HG03342 (cell line): ENCODE measurements around the gene NEMF.
"Not testable (repeated sequence)": the region's sequence is repeated elsewhere in the genome, so short reads cannot be mapped to it uniquely, and the experiment has no call there.

Experiments
- ATAC-seq: cut with Tn5 transposase; IDR thresholded peaks from one replicate; pipeline ENCODE4 v1.9.1; 2021; ENCODE audit warnings: mild to moderate bottlenecking, moderate library complexity; ENCODE audit not compliant: unreplicated experiment

The NEMF gene

GRCh38 chr14:49849213-49849847, 3.3 kb downstream of the NEMF start:
- no peak for ATAC-seq

- no peak for ATAC-seq
These were observed 23.9 kb downstream of the NEMF start for GRCh38 chr14:49828640-49829039.

- no peak for ATAC-seq
These were observed 32.4 kb downstream of the NEMF start for GRCh38 chr14:49820176-49820575.

- no peak for ATAC-seq
These were observed 35.7 kb downstream of the NEMF start for GRCh38 chr14:49816844-49817243.

GRCh38 chr14:49816118-49816517, 36.5 kb downstream of the NEMF start:
- not testable (repeated sequence) for ATAC-seq

GRCh38 chr14:49808780-49809179, 43.8 kb downstream of the NEMF start:
- ATAC-seq: no peak

GRCh38 chr14:49796025-49796424, 56.6 kb downstream of the NEMF start:
- no peak for ATAC-seq

- no peak for ATAC-seq
These were observed 60.0 kb downstream of the NEMF start for GRCh38 chr14:49792618-49793017.

- ATAC-seq: no peak
These were observed 66.3 kb downstream of the NEMF start for GRCh38 chr14:49786315-49786714.

- no peak for ATAC-seq
These were observed 69.1 kb downstream of the NEMF start for GRCh38 chr14:49783394-49784014.

- not testable (repeated sequence) for ATAC-seq
These were observed 71.5 kb downstream of the NEMF start for GRCh38 chr14:49781040-49781439.

- no peak for ATAC-seq
These were observed 74.2 kb downstream of the NEMF start for GRCh38 chr14:49778421-49778820.

GRCh38 chr14:49774106-49774505, 78.5 kb downstream of the NEMF start:
- ATAC-seq: no peak

GRCh38 chr14:49771691-49772090, 80.9 kb downstream of the NEMF start:
- not testable (repeated sequence) for ATAC-seq

- no peak for ATAC-seq
These were observed 82.3 kb downstream of the NEMF start for GRCh38 chr14:49770212-49770817.

GRCh38 chr14:49769581-49770211, 82.9 kb downstream of the NEMF start:
- ATAC-seq: no peak

GRCh38 chr14:49769171-49769570, 83.4 kb downstream of the NEMF start:
- no peak for ATAC-seq

- ATAC-seq: peak; percentile 28
These were observed 84.1 kb downstream of the NEMF start for GRCh38 chr14:49768301-49769121.

- ATAC-seq: peak; percentile 91
These were observed 84.9 kb downstream of the NEMF start, which contains the start of gene KLHDC2 for GRCh38 chr14:49767571-49768300. TSS of gene KLHDC2 (plus strand) at chr14:49768153. CDS start at chr14:49768469, 316 bp downstream.

GRCh38 chr14:49767270-49767570, 85.4 kb downstream of the NEMF start:
- ATAC-seq: no peak
